Dermis microvascular lymphatic vessel endothelial cell (primary cell): Measurements from ENCODE around the gene GTF2IRD1. TPM values are rescaled to one million over a fixed set of nuclear protein-coding genes. Genes with fewer than 3 reads are reported as not detected.
"Not testable (repeated sequence)": the region's sequence is repeated elsewhere in the genome, so short reads cannot be mapped to it uniquely, and the experiment has no call there.

Source experiments
- DNase-seq, 2 donors: peaks; one replicate each; pipeline versions ENCODE4 v3.0.0 to v3.0.0-alpha.2; 2010; ENCODE audit warnings: low read depth in 2 of 2
- total RNA-seq: library from RNA; depleted of rRNA; stranded (reverse); fragments of >200 nt; gene quantifications from 2 replicates; pipeline ENCODE4 v1.2.1, GENCODE V29; 2014

GTF2IRD1 gene, protein sequence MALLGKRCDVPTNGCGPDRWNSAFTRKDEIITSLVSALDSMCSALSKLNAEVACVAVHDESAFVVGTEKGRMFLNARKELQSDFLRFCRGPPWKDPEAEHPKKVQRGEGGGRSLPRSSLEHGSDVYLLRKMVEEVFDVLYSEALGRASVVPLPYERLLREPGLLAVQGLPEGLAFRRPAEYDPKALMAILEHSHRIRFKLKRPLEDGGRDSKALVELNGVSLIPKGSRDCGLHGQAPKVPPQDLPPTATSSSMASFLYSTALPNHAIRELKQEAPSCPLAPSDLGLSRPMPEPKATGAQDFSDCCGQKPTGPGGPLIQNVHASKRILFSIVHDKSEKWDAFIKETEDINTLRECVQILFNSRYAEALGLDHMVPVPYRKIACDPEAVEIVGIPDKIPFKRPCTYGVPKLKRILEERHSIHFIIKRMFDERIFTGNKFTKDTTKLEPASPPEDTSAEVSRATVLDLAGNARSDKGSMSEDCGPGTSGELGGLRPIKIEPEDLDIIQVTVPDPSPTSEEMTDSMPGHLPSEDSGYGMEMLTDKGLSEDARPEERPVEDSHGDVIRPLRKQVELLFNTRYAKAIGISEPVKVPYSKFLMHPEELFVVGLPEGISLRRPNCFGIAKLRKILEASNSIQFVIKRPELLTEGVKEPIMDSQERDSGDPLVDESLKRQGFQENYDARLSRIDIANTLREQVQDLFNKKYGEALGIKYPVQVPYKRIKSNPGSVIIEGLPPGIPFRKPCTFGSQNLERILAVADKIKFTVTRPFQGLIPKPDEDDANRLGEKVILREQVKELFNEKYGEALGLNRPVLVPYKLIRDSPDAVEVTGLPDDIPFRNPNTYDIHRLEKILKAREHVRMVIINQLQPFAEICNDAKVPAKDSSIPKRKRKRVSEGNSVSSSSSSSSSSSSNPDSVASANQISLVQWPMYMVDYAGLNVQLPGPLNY
- total RNA-seq: 4.1 and 6.8 TPM in 2 replicates

DNA sequence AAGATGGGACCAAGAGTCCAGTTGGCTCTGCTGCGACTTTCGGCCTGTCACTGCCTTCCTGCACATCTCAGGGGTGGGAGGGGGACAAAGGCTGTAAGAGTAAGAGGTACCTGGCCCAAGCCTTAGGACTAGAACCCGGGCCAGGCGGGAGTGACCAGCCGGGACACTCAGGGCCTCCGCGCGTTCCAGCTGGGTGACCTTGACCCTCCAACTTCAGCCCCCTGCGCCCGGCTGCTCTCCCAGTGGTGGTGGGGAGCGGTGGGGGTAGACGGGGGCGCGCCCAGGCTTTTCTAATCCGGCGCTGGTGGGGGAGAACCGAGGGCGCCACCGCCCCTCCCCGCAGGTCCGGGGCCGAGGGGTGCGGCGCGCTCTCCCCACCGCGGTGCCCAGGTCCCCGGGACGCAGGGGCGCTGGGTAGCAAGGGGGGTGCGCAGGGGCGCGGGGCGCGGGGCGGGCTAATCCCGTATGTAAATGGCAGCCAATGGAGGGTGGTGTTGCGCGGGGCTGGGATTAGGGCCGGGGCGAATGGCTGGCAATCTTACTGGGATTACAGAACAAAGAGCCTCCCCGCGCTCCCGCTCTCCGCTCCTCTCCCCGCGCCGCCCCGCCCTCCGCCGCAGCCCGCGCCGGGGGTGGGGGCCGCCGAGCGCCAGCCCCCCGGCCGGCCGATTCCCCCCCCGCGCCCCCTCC is at the start of gene GTF2IRD1:
Gene GTF2IRD1 (plus strand): TSS at position 585 of the 690 bp plus-strand sequence. CDS start 54,175 bp downstream, outside the sequence.
- DNase-seq: peak; percentile 29 to 78

DNA sequence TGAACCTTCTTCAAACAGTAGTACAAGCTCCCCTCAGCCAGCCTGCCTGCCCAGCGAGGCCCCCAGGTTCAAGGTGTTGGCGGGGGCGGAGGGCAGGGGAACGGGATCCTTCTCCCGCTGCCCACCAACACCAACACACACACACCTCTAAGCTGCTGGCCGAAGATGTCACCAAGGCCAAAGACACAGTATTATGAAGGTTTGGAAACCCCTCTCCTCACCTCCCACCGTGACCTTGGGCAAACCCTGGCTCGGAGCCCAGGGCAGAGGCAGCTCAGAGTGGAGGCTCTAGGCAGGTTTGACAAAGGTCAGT is 49.4 kb upstream of the GTF2IRD1 start:
- DNase-seq: no peak

DNA sequence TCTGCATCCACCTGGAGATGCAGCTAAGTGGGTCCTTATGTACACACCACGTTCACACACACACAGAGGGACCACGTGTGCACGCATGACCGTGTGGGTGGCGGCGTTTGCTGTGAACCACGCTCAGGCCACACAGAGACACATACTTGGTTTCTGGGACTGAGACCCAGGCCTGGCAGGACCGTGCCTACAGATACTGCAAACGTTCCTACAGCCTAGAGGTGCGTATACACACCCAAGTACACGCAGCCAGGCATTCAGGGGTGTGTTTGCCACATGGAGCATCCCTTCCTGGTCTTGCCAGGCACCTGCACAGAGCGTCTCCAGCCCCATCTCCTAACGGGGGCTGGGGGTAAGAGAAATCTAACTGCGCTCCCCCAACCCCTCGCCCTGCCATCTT is 49.0 kb upstream of the GTF2IRD1 start:
- DNase-seq: no peak

DNA sequence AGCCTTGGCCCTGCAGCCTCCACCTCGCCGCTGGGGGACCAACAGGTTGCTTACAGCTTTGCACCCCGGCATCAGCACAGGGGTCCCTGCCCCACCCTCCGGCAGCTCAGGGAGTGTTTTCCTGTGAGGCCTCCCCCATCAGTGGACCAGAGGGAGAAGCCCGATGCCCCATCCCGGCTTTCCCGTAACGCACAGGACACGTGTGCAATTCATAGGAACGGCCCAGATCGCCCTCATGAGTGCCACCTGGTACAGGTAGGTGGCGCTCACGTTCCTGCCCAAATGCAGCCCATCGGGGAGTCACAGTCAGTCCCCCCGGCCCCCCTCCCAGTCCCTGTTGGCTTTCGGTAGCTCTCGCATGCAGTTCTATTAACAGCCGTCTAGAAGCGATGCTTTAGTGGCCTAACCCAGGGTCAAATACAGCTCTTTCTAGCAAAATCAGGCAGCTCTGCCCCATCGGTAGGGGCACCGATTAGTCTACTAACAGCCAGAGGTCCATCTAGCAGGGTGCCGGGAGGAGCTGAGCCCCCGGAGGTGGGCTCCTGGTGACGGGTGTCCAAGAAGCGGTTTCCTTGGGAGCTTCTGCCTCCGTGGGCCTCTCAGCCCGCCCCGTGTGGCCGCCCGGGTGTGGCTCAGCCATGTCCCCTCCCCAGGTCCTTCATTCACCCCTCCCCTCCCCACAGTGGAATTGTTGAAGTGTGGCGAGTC is 48.4 kb upstream of the GTF2IRD1 start:
- peak in 1 of 2 donors; percentile 24 for DNase-seq

DNA sequence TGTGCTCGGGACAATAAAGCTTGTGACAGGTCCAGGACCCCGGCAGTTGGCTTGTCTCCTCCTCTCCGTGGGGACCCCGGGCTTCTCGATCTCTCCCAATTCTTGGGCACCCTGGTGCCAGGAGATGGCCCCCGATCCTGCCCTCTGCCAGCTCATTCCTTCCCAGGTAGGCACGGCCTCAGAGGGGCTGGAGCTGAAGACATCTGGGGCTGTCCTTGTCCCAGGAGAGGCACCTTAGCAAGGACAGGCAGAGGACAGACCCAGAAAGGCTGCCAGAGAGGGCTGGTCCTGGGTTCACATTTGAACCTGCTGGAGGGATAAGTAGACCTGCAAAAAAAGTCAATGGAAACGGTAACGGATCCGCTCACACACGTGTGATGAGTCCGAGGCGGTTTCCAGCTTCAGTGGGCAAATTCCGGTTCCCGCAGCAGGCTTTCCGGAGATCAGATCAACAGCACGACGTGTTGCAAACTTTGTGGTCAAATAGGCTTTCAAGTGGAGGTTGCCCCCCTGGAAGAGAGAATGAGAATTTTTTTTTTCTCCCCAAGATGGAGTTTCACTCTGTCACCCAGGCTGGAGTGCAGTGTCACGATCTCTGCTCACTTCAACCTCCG is 47.7 kb upstream of the GTF2IRD1 start:
- DNase-seq: no peak

DNA sequence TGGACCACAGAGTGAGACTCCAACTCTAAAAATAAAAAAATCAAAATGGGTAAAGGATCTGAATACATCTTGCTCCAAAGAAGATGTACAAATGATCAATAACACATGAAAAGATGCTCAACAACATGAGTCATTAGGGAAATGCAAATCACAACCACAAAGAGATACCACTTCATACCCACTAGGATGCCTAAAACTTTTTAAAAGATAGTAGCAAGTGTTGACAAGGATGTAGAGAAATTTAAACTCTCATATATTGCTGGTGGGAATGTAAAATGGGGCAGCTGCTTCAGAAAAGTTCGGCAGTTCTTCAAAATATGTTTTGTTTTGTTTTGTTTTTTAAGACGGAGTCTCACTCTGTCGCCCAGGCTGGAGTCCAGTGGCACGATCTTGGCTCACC is 45.7 kb upstream of the GTF2IRD1 start:
- DNase-seq: no peak

DNA sequence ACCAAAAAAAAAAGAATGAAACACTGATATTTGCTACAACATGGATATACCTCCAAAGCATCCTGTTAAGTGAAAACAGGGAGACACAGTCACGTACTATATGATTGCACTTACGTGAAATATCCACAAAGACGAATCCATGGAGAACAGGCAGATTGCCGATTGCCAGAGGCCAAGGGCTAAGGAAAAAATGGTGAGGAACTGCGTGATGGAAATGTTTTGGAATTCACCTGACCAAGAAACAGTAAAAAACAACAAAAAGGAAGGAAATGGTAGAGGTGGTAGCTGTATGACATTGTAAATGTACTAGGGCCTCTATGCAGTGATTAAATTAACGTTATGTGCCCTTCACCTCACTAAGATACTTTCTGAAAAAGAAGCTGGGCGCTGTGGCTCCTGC is 44.1 kb upstream of the GTF2IRD1 start:
- peak; percentile 24 to 56 for DNase-seq

DNA sequence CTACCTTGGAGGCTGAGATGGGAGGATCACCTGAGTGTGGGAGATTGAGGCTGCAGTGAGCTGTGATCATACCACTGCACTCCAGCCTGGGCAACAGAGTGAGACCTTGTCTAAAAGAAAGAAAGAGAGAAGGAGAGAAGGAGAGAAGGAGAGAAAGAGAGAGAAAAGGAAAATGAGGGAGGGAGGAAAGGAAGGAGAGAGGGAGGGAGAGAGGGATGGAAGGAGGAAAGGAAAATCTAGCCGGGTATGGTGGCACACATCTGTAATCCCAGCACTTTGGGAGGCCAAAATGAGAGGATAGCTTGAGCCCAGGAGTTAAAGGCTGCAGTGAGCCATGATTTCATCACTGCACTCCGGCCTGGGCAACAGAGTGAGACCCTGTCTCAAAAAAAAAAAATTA is 42.9 kb upstream of the GTF2IRD1 start:
- DNase-seq: no peak

DNA sequence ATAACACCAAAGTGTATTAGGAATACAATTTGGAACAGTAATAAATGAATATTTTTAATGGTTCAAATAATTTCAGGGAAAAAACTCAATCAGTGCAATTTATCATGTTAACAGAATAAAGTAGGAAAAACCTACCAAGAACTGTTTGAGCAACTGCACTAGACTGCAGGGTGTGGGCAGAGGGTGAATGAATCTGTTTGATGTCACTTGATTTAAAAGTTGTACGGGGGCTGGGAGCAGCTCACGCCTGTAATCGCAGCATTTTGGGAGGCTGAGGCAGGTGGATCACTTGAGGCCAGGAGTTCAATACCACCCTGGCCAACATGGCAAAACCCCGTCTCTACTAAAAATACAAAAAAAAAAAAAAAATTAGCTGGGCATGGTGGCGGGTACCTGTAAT is 42.1 kb upstream of the GTF2IRD1 start:
- DNase-seq: not testable (repeated sequence)

DNA sequence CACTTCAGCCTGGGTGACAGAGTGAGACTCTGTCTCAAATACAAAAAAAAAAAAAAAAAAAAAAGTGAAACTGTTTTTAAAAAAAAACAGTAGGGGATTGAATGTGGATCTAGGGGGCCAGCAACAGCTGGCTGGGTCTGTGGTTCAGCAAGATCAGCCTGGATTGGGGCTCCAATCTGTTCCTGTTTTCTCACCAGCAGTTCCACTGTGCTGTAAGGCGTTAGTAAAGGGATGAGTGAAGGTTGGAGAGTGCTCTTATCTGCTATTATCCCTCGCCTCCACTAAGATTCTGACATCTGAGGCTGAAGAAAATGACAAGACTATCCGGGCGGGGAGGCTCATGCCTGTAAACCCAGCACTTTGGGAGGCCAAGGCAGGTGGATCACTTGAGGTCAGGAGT is 41.6 kb upstream of the GTF2IRD1 start:
- DNase-seq: no peak

DNA sequence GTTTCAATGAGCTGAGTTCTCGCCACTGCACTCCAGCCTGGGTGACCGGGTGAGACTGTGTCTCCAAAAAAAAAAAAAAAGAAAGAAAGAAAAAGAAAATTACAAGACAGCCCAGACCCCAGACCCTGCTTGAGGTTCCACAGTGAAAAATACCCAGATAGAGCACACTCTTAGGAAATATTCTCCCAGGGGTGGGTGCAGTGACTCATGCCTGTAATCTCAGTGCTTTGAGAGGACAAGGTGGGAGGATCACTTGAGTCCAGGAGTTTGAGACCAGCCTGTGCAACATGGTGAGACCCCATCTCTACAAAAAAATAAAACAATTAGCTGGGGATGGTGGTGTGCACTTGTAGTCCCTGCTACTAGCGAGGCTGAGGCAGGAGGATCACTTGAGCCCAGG is 41.1 kb upstream of the GTF2IRD1 start:
- DNase-seq: no peak

DNA sequence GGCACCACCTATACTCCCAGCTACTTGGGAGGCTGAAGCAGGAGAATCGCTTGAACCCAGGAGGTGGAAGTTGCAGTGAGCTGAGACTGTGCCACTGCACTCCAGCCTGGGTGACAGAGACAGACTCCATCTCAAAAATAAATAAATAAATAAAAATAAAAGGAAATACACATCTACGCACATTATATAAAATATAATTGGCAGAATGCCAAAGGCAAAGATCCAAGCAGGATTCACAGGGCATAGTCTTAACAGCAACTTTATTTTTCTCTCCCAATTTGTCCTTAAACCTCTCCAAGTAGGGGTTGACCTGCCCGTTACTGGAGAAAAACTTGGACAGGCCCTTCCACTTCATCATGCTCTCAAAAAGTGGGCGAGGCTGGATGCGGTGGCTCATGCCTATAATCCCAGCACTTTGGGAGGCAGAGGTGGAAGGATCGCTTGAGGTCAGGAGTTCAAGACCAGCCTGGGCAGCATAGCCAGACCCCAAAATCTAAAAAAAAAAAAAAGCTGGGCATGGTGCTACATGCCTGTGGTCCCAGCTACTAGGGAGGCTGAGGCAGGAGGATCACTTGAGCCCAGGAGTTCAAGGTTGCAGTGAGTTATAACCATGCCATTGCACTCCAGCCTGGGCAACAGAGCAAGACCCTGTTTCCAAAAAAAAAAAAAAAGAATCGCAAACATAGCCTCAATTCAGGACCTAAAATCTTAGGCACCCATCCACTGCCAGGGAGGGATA is 38.9 kb upstream of the GTF2IRD1 start:
- DNase-seq: not testable (repeated sequence)

DNA sequence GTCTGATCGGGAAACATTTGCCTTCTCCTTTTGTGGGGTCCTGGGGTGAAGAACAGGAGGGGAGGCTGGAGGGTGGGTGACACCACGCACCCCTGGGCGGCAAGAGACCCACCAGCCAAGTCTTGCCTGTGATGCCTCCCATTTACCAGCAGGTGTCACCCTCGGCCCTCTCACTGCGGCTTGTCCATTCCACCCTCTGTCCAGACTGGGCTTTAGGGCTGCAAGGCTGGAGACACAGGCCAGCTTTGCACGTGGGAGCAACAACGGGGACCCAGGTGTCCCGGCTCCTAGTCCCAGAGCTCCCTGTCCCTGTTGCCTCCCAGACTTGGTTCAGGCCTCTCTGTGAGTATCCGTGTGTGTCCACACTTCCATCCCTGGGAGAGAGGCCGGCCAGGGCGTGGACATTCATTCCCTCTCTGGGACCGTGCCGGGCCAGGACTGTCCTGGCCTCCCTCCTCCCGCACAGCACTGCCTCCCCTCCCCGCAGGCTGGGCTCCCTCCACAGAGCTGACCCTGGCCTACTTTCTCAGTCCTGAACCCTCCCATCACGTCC is 36.2 kb upstream of the GTF2IRD1 start:
- peak; percentile 47 to 66 for DNase-seq

DNA sequence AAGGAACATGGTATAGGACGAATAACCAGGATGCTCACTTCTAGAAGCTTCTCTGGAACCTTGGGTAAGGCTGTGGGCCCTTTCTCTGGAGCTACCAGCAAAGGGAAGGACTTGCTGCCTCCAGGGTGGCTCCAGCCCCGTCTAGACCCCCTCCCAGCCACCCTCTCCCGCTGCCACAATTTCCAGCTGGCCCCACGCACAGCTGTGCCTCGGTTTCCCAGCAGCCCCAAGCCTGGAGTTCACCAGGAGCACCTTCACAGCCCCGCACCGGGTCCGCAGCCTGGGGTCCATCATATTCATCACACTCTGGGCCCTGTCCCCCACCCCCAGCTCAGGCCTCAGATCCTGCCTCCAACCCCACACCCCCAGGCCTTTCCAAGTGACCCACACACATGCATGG is 35.6 kb upstream of the GTF2IRD1 start:
- DNase-seq: no peak

DNA sequence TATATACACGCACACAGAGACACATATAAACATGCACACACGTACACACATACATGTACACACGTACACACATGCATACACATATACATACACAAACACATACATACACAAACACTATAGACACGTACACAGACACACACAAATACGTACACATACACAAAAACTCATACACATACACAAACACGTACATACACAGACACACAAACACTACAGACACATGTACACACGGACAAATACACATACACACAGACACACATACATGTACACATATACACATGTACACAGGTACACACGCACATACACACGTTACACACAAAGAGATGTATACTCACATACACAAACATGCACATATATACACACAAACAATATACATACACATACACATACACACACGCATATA is 35.2 kb upstream of the GTF2IRD1 start:
- no peak for DNase-seq

DNA sequence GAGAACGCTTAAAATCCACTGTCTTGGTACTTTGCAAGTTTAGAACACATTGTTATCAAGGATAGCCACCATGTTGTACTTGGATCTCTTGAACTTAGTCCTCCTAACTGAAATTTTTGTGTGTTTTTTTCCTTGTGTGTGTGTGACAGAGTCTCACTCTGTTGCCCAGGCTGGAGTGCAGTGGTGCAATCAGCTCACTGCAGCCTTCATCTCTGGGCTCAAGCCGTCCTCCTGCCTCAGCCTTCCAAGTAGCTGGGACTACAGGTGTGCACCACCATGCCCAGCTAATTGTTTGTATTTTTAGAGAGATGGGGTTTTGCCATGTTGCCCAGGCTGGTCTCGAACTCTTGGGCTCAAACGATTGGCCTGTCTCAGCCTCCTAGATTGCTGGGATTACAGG is 34.5 kb upstream of the GTF2IRD1 start:
- DNase-seq: not testable (repeated sequence)

DNA sequence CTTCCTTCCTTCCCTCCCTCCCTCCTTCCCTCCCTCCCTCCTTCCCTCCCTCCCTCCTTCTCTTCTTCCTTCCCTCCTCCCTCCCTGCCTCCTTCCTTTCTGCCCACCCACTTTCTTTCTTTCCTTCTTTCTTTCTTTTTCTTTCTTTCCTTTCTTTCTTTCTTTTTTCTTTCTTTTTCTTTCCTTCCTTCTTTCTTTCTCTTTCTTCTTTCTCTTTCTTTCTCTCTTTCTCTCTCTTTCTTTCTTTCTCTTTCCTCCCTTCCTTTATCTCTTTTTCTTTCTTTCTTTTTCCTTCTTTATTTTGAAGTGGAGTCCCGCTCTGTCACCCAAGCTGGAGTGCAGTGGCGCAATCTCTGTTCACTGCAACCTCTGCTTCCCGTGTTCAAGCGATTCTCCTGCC is 33.7 kb upstream of the GTF2IRD1 start:
- DNase-seq: no peak

DNA sequence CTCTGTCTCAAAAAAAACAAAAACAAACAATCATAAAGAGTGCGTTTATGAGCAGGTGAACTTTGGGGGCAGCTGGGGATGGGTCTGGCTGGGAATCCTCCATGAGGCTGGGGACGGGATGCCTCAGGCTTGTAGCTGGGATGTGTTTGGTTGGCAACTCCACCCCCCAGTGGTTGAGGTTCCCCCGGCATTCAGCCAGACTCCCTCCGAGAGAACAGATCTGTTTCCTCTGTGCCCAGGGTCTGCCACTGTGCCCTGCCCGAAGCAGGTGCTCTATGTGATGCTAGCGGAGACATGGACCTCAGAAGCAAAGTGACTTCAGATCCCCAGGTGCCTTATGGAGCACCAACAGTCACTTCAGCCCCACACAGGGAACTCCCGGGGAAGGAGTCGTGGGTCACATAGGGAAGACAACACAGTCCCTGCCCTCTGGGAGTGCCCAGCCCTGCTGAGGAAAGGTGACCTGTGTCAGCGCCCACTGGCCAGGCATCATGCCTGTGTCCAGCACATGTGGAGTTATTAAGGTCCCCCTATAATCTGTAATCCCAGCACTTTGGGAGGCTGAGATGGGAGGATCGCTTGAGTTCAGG is 29.3 kb upstream of the GTF2IRD1 start:
- no peak for DNase-seq

DNA sequence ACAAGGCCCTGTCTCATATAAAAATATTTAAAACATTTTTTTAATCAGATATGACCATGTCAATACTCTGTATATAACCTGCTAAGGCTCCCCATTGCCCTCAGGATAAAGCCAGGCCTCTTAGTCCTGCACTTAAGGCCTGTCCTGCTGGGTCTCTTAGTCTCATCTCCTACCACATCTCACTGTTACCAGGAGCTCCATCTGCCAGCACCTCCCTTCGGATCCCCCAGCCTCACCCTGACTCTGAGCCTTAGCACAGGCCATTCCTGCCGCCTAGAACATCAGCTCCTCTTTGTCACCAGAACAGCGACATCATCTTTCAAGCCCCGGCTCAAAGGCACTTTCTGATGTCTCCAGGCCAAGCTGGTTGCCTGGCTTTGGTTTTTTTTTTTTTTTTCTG is 25.7 kb upstream of the GTF2IRD1 start:
- DNase-seq: no peak
